Osteoblast (primary cell): Measurements from ENCODE around the gene KANSL1. TPM values are rescaled to one million over a fixed set of nuclear protein-coding genes. Genes with fewer than 3 reads are reported as not detected.

Source experiments
- DNase-seq: peaks from one replicate; pipeline ENCODE4 v3.0.0; 2011; ENCODE audit warnings: low spot score, mixed read lengths; ENCODE audit not compliant: insufficient read length; ENCODE audit errors: missing footprints
- H2AFZ ChIP-seq: 2 replicates; pipeline ENCODE4 v1.6.0; 2011; ENCODE audit warnings: mild to moderate bottlenecking, low read length
- H3K27ac ChIP-seq: 2 replicates; pipeline ENCODE4 v1.5.1; 2011; ENCODE audit warnings: mild to moderate bottlenecking, low read depth, low read length, moderate library complexity
- H3K27me3 ChIP-seq: 2 replicates; pipeline ENCODE4 v1.6.0; 2012; ENCODE audit warnings: mild to moderate bottlenecking, control low read depth, inconsistent platforms, low read length, moderate library complexity; ENCODE audit not compliant: insufficient read depth
- H3K36me3 ChIP-seq: 2 replicates; pipeline ENCODE4 v1.5.1; 2011; ENCODE audit warnings: mild to moderate bottlenecking, low read length, control low read depth, moderate library complexity; ENCODE audit not compliant: insufficient read depth
- H3K4me1 ChIP-seq: 2 replicates; pipeline ENCODE4 v1.5.1; 2011; ENCODE audit warnings: mild to moderate bottlenecking, low read length, control low read depth, moderate library complexity; ENCODE audit not compliant: insufficient read depth
- H3K4me2 ChIP-seq: 2 replicates; pipeline ENCODE4 v1.6.0; 2011; ENCODE audit warnings: mild to moderate bottlenecking, low read length; ENCODE audit not compliant: insufficient read depth
- H3K4me3 ChIP-seq: fragments of 200-600 bp; sonication (generic); 3 replicates; pipeline ENCODE4 v1.5.1; 2012; ENCODE audit warnings: mild to moderate bottlenecking, low read length, inconsistent platforms; ENCODE audit not compliant: insufficient read depth
- H3K79me2 ChIP-seq: 2 replicates; pipeline ENCODE4 v1.6.0; 2012; ENCODE audit warnings: mild to moderate bottlenecking, low read length, control low read depth, inconsistent platforms; ENCODE audit not compliant: insufficient read depth
- H3K9me3 ChIP-seq: 2 replicates; pipeline ENCODE4 v1.5.1; 2011; ENCODE audit warnings: low read depth, low read length, control low read depth
- H4K20me1 ChIP-seq: 2 replicates; pipeline ENCODE4 v1.6.0; 2012; ENCODE audit warnings: mild to moderate bottlenecking, low read length, control low read depth; ENCODE audit not compliant: insufficient read depth
- total RNA-seq: library from RNA; depleted of rRNA; stranded (reverse); fragments of >200 nt; gene quantifications from 2 replicates; pipeline ENCODE4 v1.2.3, GENCODE V29; 2012
- TF ChIP-seq, protein P1 (sequence below): IDR thresholded peaks from 2 replicates; pipeline ENCODE4 v1.5.1; 2011; ENCODE audit warnings: mild to moderate bottlenecking, low read depth, low read length, moderate library complexity; ENCODE audit errors: extremely low read depth

Gene KANSL1
- total RNA-seq, 1 donor, result 151 TPM

DNA sequence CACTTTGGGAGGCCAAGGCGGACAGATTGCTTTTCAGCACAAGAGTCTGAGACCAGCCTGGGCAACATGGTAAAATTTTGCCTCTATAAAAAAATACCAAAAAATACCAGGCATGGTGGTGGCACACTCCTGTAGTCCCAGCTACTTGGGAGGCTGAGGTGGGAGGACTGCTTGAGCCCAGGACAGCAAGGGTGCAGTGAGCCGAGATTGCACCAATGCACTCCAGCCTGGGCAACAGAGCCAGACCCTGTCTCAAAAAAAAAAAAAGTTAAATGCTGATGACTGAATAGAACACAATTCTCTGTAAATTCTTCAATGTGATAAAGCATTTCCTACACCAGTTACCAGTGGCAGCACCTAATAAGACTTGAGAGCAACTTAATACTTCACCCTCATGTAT is 65.7 kb downstream of the KANSL1 start:
- no peak overlapping the region for H3K4me2 ChIP-seq
- no peak overlapping the region for H3K4me3 ChIP-seq
- TF ChIP-seq, protein P1, sequence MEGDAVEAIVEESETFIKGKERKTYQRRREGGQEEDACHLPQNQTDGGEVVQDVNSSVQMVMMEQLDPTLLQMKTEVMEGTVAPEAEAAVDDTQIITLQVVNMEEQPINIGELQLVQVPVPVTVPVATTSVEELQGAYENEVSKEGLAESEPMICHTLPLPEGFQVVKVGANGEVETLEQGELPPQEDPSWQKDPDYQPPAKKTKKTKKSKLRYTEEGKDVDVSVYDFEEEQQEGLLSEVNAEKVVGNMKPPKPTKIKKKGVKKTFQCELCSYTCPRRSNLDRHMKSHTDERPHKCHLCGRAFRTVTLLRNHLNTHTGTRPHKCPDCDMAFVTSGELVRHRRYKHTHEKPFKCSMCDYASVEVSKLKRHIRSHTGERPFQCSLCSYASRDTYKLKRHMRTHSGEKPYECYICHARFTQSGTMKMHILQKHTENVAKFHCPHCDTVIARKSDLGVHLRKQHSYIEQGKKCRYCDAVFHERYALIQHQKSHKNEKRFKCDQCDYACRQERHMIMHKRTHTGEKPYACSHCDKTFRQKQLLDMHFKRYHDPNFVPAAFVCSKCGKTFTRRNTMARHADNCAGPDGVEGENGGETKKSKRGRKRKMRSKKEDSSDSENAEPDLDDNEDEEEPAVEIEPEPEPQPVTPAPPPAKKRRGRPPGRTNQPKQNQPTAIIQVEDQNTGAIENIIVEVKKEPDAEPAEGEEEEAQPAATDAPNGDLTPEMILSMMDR, result no peak

DNA sequence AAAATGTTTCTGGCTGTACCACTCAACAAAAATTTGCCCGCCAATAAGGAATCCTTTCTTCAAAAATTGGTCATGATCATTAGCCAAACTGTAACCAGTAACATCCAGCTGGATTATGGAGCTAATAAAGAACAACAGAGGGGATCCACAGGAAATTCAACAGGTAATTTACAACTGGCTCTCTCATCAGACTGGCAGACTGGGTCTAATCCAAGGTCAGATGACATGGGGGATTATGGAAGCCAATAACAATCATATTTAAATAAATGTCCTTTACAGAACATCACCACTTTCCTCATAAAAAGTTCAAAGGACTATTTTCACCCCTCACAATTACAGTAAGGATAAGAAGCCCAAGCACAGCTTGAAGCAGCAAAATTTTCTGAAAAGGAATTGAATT is 66.4 kb downstream of the KANSL1 start:
- no peak for DNase-seq
- H3K4me1 ChIP-seq, result peaks cover 17% of the 10 kb centered on the region
- no peaks in the 10 kb centered on the region for H3K27me3 ChIP-seq

More for the DNA sequence above, 65.7 kb downstream of the KANSL1 start:
- H3K9me3 ChIP-seq, result no peaks in the 10 kb centered on the region
- no peaks in the 10 kb centered on the region for H3K27me3 ChIP-seq
- H3K79me2 ChIP-seq, result peaks cover 99% of the 10 kb centered on the region
- H4K20me1 ChIP-seq, result peaks cover 83% of the 10 kb centered on the region
- peaks cover 17% of the 10 kb centered on the region for H3K4me1 ChIP-seq
- no peak overlapping the region for H3K27ac ChIP-seq
- H2AFZ ChIP-seq, result no peak overlapping the region
- DNase-seq, result no peak
- H3K36me3 ChIP-seq, result no peaks in the 10 kb centered on the region

DNA sequence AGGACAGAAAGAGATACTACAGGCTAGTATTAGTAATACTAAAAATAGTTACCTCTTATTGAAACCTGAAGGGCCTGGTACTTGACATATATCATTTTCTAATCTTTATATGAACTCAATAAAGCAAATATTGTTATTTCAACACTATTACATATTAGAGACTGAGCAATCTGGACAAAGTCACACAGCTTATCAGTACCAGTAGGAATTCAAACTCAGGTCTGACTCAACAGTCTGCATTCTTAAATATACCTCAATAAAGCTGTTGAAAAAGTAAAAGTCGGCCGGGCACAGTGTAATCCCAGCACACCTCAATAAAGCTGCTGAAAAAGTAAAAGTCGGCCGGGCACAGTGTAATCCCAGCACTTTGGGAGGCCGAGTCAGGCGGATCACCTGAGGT is 67.4 kb downstream of the KANSL1 start:
- H3K79me2 ChIP-seq, result peaks cover 99% of the 10 kb centered on the region
- H3K4me2 ChIP-seq, result peak overlapping the region; percentile 24
- TF ChIP-seq, protein P1, result no peak
- H3K36me3 ChIP-seq, result no peaks in the 10 kb centered on the region
- no peak overlapping the region for H3K4me3 ChIP-seq
- peaks cover 84% of the 10 kb centered on the region for H4K20me1 ChIP-seq
- peaks cover 17% of the 10 kb centered on the region for H3K4me1 ChIP-seq
- no peaks in the 10 kb centered on the region for H3K9me3 ChIP-seq
- no peak overlapping the region for H2AFZ ChIP-seq
- no peak for DNase-seq
- H3K27me3 ChIP-seq, result no peaks in the 10 kb centered on the region
- no peak overlapping the region for H3K27ac ChIP-seq

More for the DNA sequence above, 66.4 kb downstream of the KANSL1 start:
- Histone ChIP-seq H4K20me1 (peaks cover 83% of the 10 kb centered on the region), H3K4me3 (no peak overlapping the region), H3K79me2 (peaks cover 99% of the 10 kb centered on the region), H2AFZ (no peak overlapping the region), H3K9me3 (no peaks in the 10 kb centered on the region), H3K36me3 (no peaks in the 10 kb centered on the region), H3K27ac (no peak overlapping the region), H3K4me2 (no peak overlapping the region)
- TF ChIP-seq, protein P1, result no peak

DNA sequence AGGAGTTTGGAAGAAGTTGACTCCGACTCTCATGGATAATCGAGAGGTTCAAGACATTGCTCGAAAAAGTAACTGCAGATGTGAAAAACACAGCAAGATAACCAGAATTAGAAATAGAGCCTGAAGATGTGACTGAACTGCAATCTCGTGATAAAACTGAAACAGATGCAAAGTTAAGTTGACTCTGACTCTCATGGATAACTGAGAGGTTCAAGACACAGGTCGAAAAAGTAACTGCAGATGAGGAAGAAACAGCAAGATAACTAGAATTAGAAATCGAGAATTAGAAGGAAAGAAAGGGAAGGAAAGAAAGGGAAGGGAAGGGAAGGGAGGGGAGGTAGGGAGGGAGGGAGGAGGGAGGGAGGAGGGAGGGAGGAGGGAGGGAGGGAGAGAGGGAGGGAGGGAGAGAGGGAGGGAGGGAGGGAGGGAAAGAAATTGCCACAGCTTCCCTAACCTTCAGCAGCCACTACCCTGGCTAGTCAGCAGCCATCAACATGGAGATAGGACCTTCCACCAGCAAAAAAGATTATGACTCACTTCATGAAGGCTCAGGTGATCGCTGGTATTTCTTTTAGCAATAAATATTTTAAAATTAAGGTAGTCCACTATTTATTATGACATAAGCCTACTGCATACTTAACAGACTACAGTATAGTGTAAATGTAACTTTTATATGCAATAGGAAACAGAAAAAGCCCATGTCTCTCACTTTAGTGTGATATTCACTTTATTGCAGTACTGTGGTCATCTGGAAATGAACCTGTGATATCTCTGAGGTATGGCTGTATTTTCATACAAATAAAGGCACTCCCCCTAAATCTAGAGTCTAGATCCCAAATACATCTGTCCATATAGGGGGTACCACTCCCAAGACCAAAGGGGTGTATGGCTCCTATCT is 68.3 kb downstream of the KANSL1 start:
- Histone ChIP-seq H3K36me3 (no peaks in the 10 kb centered on the region), H3K9me3 (no peaks in the 10 kb centered on the region), H3K4me1 (peaks cover 11% of the 10 kb centered on the region), H3K79me2 (peaks cover 99% of the 10 kb centered on the region), H3K27me3 (no peaks in the 10 kb centered on the region), H3K4me3 (no peak overlapping the region), H2AFZ (no peak overlapping the region), H3K4me2 (no peak overlapping the region), H3K27ac (no peak overlapping the region), H4K20me1 (peaks cover 84% of the 10 kb centered on the region)
- no peak for DNase-seq
- TF ChIP-seq, protein P1, result no peak
